ENCODE data around the gene FHIP2A. TPM values are rescaled to one million over a fixed set of nuclear protein-coding genes. Genes with fewer than 3 reads are reported as not detected.

Gene FHIP2A
- total RNA-seq, 1 experiment from 2014 or later = 15.3 TPM

- ChIA-PET CTCF (no interaction called here), POLR2A (no interaction called here)
- peaks cover 39% of the 10 kb centered on the region for H3K36me3 Mint-ChIP-seq (ENCODE audit: insufficient read depth, unreplicated experiment)
- Histone ChIP-seq H3K36me3 (ENCODE audit: control insufficient read depth, insufficient read depth, low read length) (peaks cover 2% of the 10 kb centered on the region), H3K4me1 (no peaks in the 10 kb centered on the region), H3K4me3 (ENCODE audit: low read depth, low read length) (no peak overlapping the region), H3K9me3 (no peaks in the 10 kb centered on the region), H3K27me3 (replicated peaks; ENCODE audit: control insufficient read depth, insufficient read depth, low read length) (no peaks in the 10 kb centered on the region)
- H3K4me3 Mint-ChIP-seq (ENCODE audit: unreplicated experiment) = no peak overlapping the region
- H3K4me1 Mint-ChIP-seq (ENCODE audit: low read depth, unreplicated experiment) = no peaks in the 10 kb centered on the region
- H3K9me3 Mint-ChIP-seq (ENCODE audit: unreplicated experiment) = no peaks in the 10 kb centered on the region
- no peak for DNase-seq
- no peak for TF ChIP-seq CTCF (IDR thresholded peaks at IDR 0.05; ENCODE audit: insufficient read depth in 1 of 2, low read depth in 1 of 2, low read length in 1 of 2, severe bottlenecking in 1 of 2, unreplicated experiment in 1 of 2)
- BruUV-seq (replicated peaks) = no TSS peak
- H3K27me3 Mint-ChIP-seq (ENCODE audit: insufficient read depth, unreplicated experiment) = no peaks in the 10 kb centered on the region
- intact Hi-C loops (cut with micrococcal nuclease; ENCODE audit: unreplicated experiment) = no loop called here
- no peak overlapping the region for H3K27ac Mint-ChIP-seq (ENCODE audit: unreplicated experiment)
These were observed 28.1 kb downstream of the FHIP2A start for GRCh38 chr10:114849674-114850073.

- POLR2A ChIA-PET = no interaction called here
- no peak for TF ChIP-seq CTCF (IDR thresholded peaks at IDR 0.05; ENCODE audit: insufficient read depth in 1 of 2, low read depth in 1 of 2, low read length in 1 of 2, severe bottlenecking in 1 of 2, unreplicated experiment in 1 of 2)
- BruUV-seq (replicated peaks) = no TSS peak
- peaks cover 2% of the 10 kb centered on the region for H3K36me3 ChIP-seq (ENCODE audit: control insufficient read depth, insufficient read depth, low read length)
- H3K4me3 ChIP-seq (ENCODE audit: low read depth, low read length) = no peak overlapping the region
- Mint-ChIP-seq H3K4me3 (ENCODE audit: unreplicated experiment) (no peak overlapping the region), H3K9me3 (ENCODE audit: unreplicated experiment) (no peaks in the 10 kb centered on the region), H3K36me3 (ENCODE audit: insufficient read depth, unreplicated experiment) (peaks cover 36% of the 10 kb centered on the region), H3K27me3 (ENCODE audit: insufficient read depth, unreplicated experiment) (no peaks in the 10 kb centered on the region), H3K27ac (ENCODE audit: unreplicated experiment) (no peak overlapping the region), H3K4me1 (ENCODE audit: low read depth, unreplicated experiment) (no peaks in the 10 kb centered on the region)
- DNase-seq = no peak
- H3K4me1 ChIP-seq = no peaks in the 10 kb centered on the region
- no peaks in the 10 kb centered on the region for H3K9me3 ChIP-seq
- CTCF ChIA-PET = no interaction called here
- intact Hi-C loops (cut with micrococcal nuclease; ENCODE audit: unreplicated experiment) = no loop called here
- H3K27me3 ChIP-seq (replicated peaks; ENCODE audit: control insufficient read depth, insufficient read depth, low read length) = no peaks in the 10 kb centered on the region
These were observed 28.5 kb downstream of the FHIP2A start for GRCh38 chr10:114850126-114850525.

- CTCF ChIA-PET = no interaction called here
- no peaks in the 10 kb centered on the region for H3K9me3 Mint-ChIP-seq (ENCODE audit: unreplicated experiment)
- H3K4me3 Mint-ChIP-seq (ENCODE audit: unreplicated experiment) = no peak overlapping the region
- TF ChIP-seq CTCF (IDR thresholded peaks at IDR 0.05; ENCODE audit: insufficient read depth in 1 of 2, low read depth in 1 of 2, low read length in 1 of 2, severe bottlenecking in 1 of 2, unreplicated experiment in 1 of 2) = no peak
- no peak overlapping the region for H3K4me3 ChIP-seq (ENCODE audit: low read depth, low read length)
- no peaks in the 10 kb centered on the region for H3K27me3 Mint-ChIP-seq (ENCODE audit: insufficient read depth, unreplicated experiment)
- peaks cover 1% of the 10 kb centered on the region for H3K36me3 ChIP-seq (ENCODE audit: control insufficient read depth, insufficient read depth, low read length)
- no peaks in the 10 kb centered on the region for H3K27me3 ChIP-seq (replicated peaks; ENCODE audit: control insufficient read depth, insufficient read depth, low read length)
- H3K9me3 ChIP-seq = no peaks in the 10 kb centered on the region
- intact Hi-C loops (cut with micrococcal nuclease; ENCODE audit: unreplicated experiment) = no loop called here
- H3K36me3 Mint-ChIP-seq (ENCODE audit: insufficient read depth, unreplicated experiment) = peaks cover 29% of the 10 kb centered on the region
- peaks cover 6% of the 10 kb centered on the region for H3K4me1 Mint-ChIP-seq (ENCODE audit: low read depth, unreplicated experiment)
- DNase-seq = no peak
- peaks cover 7% of the 10 kb centered on the region; the same call in 1 of the 2 replicates for H3K4me1 ChIP-seq
- POLR2A ChIA-PET = no interaction called here
- BruUV-seq (replicated peaks) = no TSS peak
- H3K27ac Mint-ChIP-seq (ENCODE audit: unreplicated experiment) = no peak overlapping the region
These were observed 29.8 kb downstream of the FHIP2A start for GRCh38 chr10:114851336-114851735.

All from Caco-2 (cell line).